GM23338 (cell line): ENCODE data around the gene WNT8B.

Experiments
- CTCF ChIP-seq, 2 experiments: fragments of 200-600 bp in 1 of 2; sonication (generic) in 1 of 2; conservative IDR thresholded peaks; 2 replicates each; pipeline versions ENCODE4 v1.5.1 to v1.6.1; 2016 to 2017; ENCODE audit warnings: antibody characterized with exemption in 2 of 2, low read depth in 2 of 2, mild to moderate bottlenecking in 2 of 2, moderate library complexity in 1 of 2
- EZH2 ChIP-seq: fragments of 200-600 bp; sonication (generic); IDR thresholded peaks from one replicate; pipeline ENCODE4 v1.8.0; 2017; ENCODE audit warnings: antibody characterized with exemption, mild to moderate bottlenecking, low read depth; ENCODE audit not compliant: unreplicated experiment
- EZH2phosphoT487 ChIP-seq: fragments of 200-600 bp; sonication (generic); IDR thresholded peaks from one replicate; pipeline ENCODE4 v1.8.1; 2018; ENCODE audit warnings: antibody characterized with exemption; ENCODE audit not compliant: unreplicated experiment
- POLR2AphosphoS5 ChIP-seq: IDR thresholded peaks from 2 replicates; pipeline ENCODE4 v1.6.1; 2016; ENCODE audit warnings: antibody characterized with exemption, low read depth
- ZNF114 ChIP-seq: fragments of 250-450 bp; sonication (Bioruptor Pico); IDR thresholded peaks from 2 replicates; pipeline ENCODE4 v1.5.0; 2020; ENCODE audit warnings: mild to moderate bottlenecking, moderate library complexity
- ZNF331 ChIP-seq: fragments of 250-450 bp; sonication (Bioruptor Pico); IDR thresholded peaks from 2 replicates; pipeline ENCODE4 v1.5.0; 2020; ENCODE audit warnings: low read depth, mild to moderate bottlenecking, moderate library complexity

GRCh38 chr10:100498059-100498458, 35.2 kb downstream of the WNT8B start:
- no peak for TF ChIP-seq POLR2AphosphoS5
- TF ChIP-seq CTCF (conservative IDR thresholded peaks at IDR 0.05; ENCODE audit: low read depth in 2 of 2), result no peak
- no peak for TF ChIP-seq EZH2
- TF ChIP-seq EZH2phosphoT487, result no peak
- TF ChIP-seq ZNF114 (CRISPR knock-in tag), result no peak
- no peak for TF ChIP-seq ZNF331 (CRISPR knock-in tag)
